Measurements from ENCODE around the gene MTRR.
A peak's percentile ranks its signal among the peaks of the same experiment; 100 is the strongest.

Gene MTRR

GRCh38 chr5:7868773-7869473, at the start of gene MTRR, which contains the start of gene FASTKD3:
TSS of gene MTRR (plus strand) at chr5:7869148. CDS start at chr5:7870795, 1,647 bp downstream.
TSS of gene FASTKD3 (minus strand) at chr5:7869031. CDS start at chr5:7868083, 948 bp downstream.
- DNase-seq: peak; percentile 44 to 92 (median 89)

- no peak for DNase-seq
These were observed 46.5 kb upstream of the MTRR start for GRCh38 chr5:7822449-7822848.

GRCh38 chr5:7823594-7823993, 45.4 kb upstream of the MTRR start:
- DNase-seq: no peak

- DNase-seq: no peak
These were observed 44.0 kb upstream of the MTRR start for GRCh38 chr5:7824995-7825394.

- no peak for DNase-seq
These were observed 43.3 kb upstream of the MTRR start for GRCh38 chr5:7825630-7826029.

- no peak for DNase-seq
These were observed 41.3 kb upstream of the MTRR start for GRCh38 chr5:7827610-7828009.

GRCh38 chr5:7828269-7828668, 40.7 kb upstream of the MTRR start:
- no peak for DNase-seq

- DNase-seq: no peak
These were observed 34.0 kb upstream of the MTRR start for GRCh38 chr5:7834982-7835381.

- DNase-seq: no peak
These were observed 31.5 kb upstream of the MTRR start for GRCh38 chr5:7837403-7837802.

GRCh38 chr5:7842531-7842930, 26.4 kb upstream of the MTRR start:
- DNase-seq: no peak

- DNase-seq: no peak
These were observed 24.0 kb upstream of the MTRR start for GRCh38 chr5:7844901-7845300.

- DNase-seq: no peak
These were observed 23.4 kb upstream of the MTRR start for GRCh38 chr5:7845557-7845956.

- no peak for DNase-seq
These were observed 22.6 kb upstream of the MTRR start for GRCh38 chr5:7846327-7846726.

GRCh38 chr5:7848296-7848695, 20.7 kb upstream of the MTRR start:
- no peak for DNase-seq

- no peak for DNase-seq
These were observed 19.1 kb upstream of the MTRR start for GRCh38 chr5:7849681-7850394.

GRCh38 chr5:7850395-7851239, 18.3 kb upstream of the MTRR start, which contains the start of gene CFAP90:
TSS of gene CFAP90 (minus strand) at chr5:7851133. CDS start at chr5:7851021, 112 bp downstream.
- peak in 1 of 14 donors; percentile 11 for DNase-seq

- DNase-seq: no peak
These were observed 17.7 kb upstream of the MTRR start for GRCh38 chr5:7851240-7851592.

GRCh38 chr5:7851617-7852289, 17.2 kb upstream of the MTRR start:
- no peak for DNase-seq

GRCh38 chr5:7852542-7852941, 16.4 kb upstream of the MTRR start:
- DNase-seq: no peak

- DNase-seq: no peak
These were observed 16.0 kb upstream of the MTRR start for GRCh38 chr5:7852988-7853387.

GRCh38 chr5:7855611-7856010, 13.3 kb upstream of the MTRR start:
- no peak for DNase-seq

- DNase-seq: peak in 4 of 14 donors; percentile 6 to 31 (median 22)
These were observed 12.1 kb upstream of the MTRR start for GRCh38 chr5:7856855-7857254.
